K562 (cell line): ENCODE results near the gene PIP5K1B. TPM values are rescaled to one million over a fixed set of nuclear protein-coding genes. Genes with fewer than 3 reads are reported as not detected.

ENCODE experiments used
- BHLHE40 ChIP-seq: IDR thresholded peaks from 2 replicates; pipeline ENCODE4 v1.6.1; 2011; ENCODE audit warnings: low read length, improper control_type of control experiment
- BRD4 ChIP-seq: fragments of 200-600 bp; sonication (generic); IDR thresholded peaks from 2 replicates; pipeline ENCODE4 v1.6.1; 2017; ENCODE audit warnings: inconsistent platforms
- CBFA2T2 ChIP-seq: fragments of 450-650 bp; conservative IDR thresholded peaks from 2 replicates; pipeline ENCODE4 v1.6.1; 2017; ENCODE audit warnings: mild to moderate bottlenecking
- CBFA2T3 ChIP-seq: fragments of 450-650 bp; IDR thresholded peaks from 2 replicates; pipeline ENCODE4 v1.6.1; 2017
- CHD4 ChIP-seq: fragments of 200-600 bp; sonication (generic); IDR thresholded peaks from 3 replicates; pipeline ENCODE4 v1.6.1; 2012; ENCODE audit warnings: low read depth, mild to moderate bottlenecking, mixed read lengths, low read length, inconsistent platforms; ENCODE audit not compliant: insufficient read depth, insufficient replicate concordance, poor library complexity, severe bottlenecking
- CREB1 ChIP-seq, 2 experiments: sonication (generic) in 1 of 2; formaldehyde crosslinking in 1 of 2; IDR thresholded peaks; 2 replicates each; pipeline versions ENCODE4 v1.6.1 to v1.8.0; 2012 to 2022; ENCODE audit warnings: inconsistent platforms in 1 of 2, mild to moderate bottlenecking in 1 of 2, missing genetic modification reagents in 1 of 2, moderate library complexity in 1 of 2
- EZH2 ChIP-seq: IDR thresholded peaks from 2 replicates; pipeline ENCODE4 v1.6.1; 2012; ENCODE audit warnings: low read depth, mild to moderate bottlenecking, inconsistent platforms, low read length, borderline replicate concordance
- FIP1L1 ChIP-seq: fragments of 200-400 bp; formaldehyde crosslinking; IDR thresholded peaks from 2 replicates; pipeline ENCODE4 v1.6.1; 2018; ENCODE audit warnings: mild to moderate bottlenecking, low read depth, low read length; ENCODE audit not compliant: poor library complexity, severe bottlenecking
- MAFK ChIP-seq: IDR thresholded peaks from 2 replicates; pipeline ENCODE4 v1.6.1; 2011; ENCODE audit warnings: low read length, improper control_type of control experiment
- MYBL2 ChIP-seq, 2 experiments: fragments of 450-650 bp in 1 of 2; sonication (generic) in 1 of 2; formaldehyde crosslinking in 1 of 2; IDR thresholded peaks; 2 replicates each; pipeline versions ENCODE4 v1.6.1 to v1.8.1; 2017 to 2022; ENCODE audit warnings: borderline replicate concordance in 1 of 2, inconsistent platforms in 1 of 2, low read depth in 1 of 2, mild to moderate bottlenecking in 1 of 2, missing genetic modification reagents in 1 of 2, moderate library complexity in 1 of 2
- NR2F6 ChIP-seq: fragments of 450-650 bp; formaldehyde crosslinking; IDR thresholded peaks from 2 replicates; pipeline ENCODE4 v1.4.0; 2020; ENCODE audit warnings: mild to moderate bottlenecking
- NUFIP1 ChIP-seq: fragments of 450-650 bp; IDR thresholded peaks from 2 replicates; pipeline ENCODE4 v1.6.1; 2018; ENCODE audit not compliant: partially characterized antibody
- POLR3G ChIP-seq: IDR thresholded peaks from 2 replicates; pipeline ENCODE4 v1.6.1; 2011; ENCODE audit not compliant: insufficient read length, insufficient replicate concordance; ENCODE audit errors: extremely low read depth
- RBM17 ChIP-seq: fragments of 200-400 bp; formaldehyde crosslinking; IDR thresholded peaks from 2 replicates; pipeline ENCODE4 v1.6.1; 2017; ENCODE audit warnings: low read depth, mild to moderate bottlenecking, low read length, borderline replicate concordance
- SPI1 ChIP-seq: IDR thresholded peaks from 2 replicates; pipeline ENCODE4 v1.6.1; 2011; ENCODE audit warnings: low read depth, low read length, control low read depth, borderline replicate concordance
- TAF7 ChIP-seq: fragments of 450-650 bp; IDR thresholded peaks from 2 replicates; pipeline ENCODE4 v1.6.1; 2016; ENCODE audit warnings: missing genetic modification characterization, missing compliant biosample characterization
- TARDBP ChIP-seq: fragments of 450-650 bp; IDR thresholded peaks from 2 replicates; pipeline ENCODE4 v1.6.1; 2016
- TCF3 ChIP-seq: sonication (generic); formaldehyde crosslinking; IDR thresholded peaks from 2 replicates; pipeline ENCODE4 v1.4.0; 2020; ENCODE audit warnings: mild to moderate bottlenecking, missing genetic modification reagents
- XRCC4 ChIP-seq: IDR thresholded peaks from one replicate; pipeline ENCODE4 v1.6.1; 2011; ENCODE audit not compliant: insufficient read depth, insufficient read length; ENCODE audit errors: extremely low read depth
- ZBTB17 ChIP-seq: fragments of 450-650 bp; formaldehyde crosslinking; IDR thresholded peaks from 2 replicates; pipeline ENCODE4 v1.4.0; 2020; ENCODE audit warnings: mild to moderate bottlenecking
- ZNF239 ChIP-seq: fragments of 250-450 bp; sonication (Bioruptor Pico); IDR thresholded peaks from 2 replicates; pipeline ENCODE4 v1.4.0; 2020; ENCODE audit warnings: mild to moderate bottlenecking
- ZNF561 ChIP-seq: fragments of 450-650 bp; formaldehyde crosslinking; conservative IDR thresholded peaks from 2 replicates; pipeline ENCODE4 v1.4.0; 2020; ENCODE audit warnings: mild to moderate bottlenecking, moderate library complexity
- polyA plus RNA-seq, 8 experiments: library from polyadenylated mRNA; depleted of rRNA in 4 of 8; stranded (reverse) in 5 of 8; unstranded in 3 of 8; fragments of >200 nt; fragmentation: Nextera tagmentation in 2 of 8; fragmentation: Illumina TruSeq in 1 of 8; extraction: Ambion mirVana in 2 of 8; extraction: Trizol in 1 of 8; gene quantifications; 2 replicates each; pipeline versions ENCODE4 v1.2.1 to v1.2.3, GENCODE V29; 2011 to 2014; ENCODE audit warnings: inconsistent platforms in 1 of 8, missing spikeins in 1 of 8
- total RNA-seq, 7 experiments: library from RNA; depleted of rRNA in 6 of 7; stranded (reverse); fragments of >200 nt in 6 of 7; fragmentation: Illumina TruSeq in 2 of 7; extraction: Trizol in 2 of 7; gene quantifications; 2 replicates each; pipeline versions ENCODE4 v1.2.1 to v1.2.3, GENCODE V29; 2011 to 2021; ENCODE audit warnings: low replicate concordance in 1 of 7
- TF ChIP-seq, protein P1 (sequence below), 2 experiments: fragments of 450-650 bp; conservative IDR thresholded peaks; 2 replicates each; pipeline ENCODE4 v1.6.1; 2017; ENCODE audit warnings: mild to moderate bottlenecking in 2 of 2, moderate library complexity in 2 of 2
- TF ChIP-seq, protein P2 (sequence below): sonication (generic); formaldehyde crosslinking; IDR thresholded peaks from 2 replicates; pipeline ENCODE4 v1.8.1; 2023; ENCODE audit warnings: mild to moderate bottlenecking, missing genetic modification reagents

The PIP5K1B gene
- total and polyA plus RNA-seq, 9 of the 15 experiments (the other 6 are each of a cell fraction or from before 2014, with no cell fraction given): 3.1 to 12.9 (median 7.4) TPM

DNA sequence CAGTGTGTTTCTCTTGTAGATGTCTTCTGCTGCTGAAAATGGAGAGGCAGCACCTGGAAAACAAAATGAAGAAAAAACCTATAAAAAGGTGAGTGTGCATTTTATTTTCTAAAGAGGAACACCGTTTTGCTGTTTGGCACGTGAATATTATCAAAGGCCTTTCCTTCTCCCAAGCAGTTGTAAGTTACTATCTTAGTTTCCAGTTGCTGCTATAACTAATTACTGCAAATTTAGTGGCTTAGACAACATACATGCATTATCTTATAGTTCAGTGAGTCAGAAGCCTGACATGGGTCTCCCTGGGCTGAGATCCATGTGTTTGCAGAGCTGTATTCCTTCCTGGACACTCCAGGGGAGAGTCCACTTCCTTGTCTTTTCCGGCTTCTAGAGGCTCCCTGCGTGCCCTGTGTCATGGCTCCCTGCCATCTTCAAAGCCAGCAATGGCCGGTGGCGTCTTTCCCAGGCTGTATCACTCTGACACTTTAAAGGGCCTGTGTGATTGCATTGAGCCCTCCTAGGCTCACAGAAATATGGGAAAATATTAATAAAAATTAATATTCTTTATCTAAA, 117.6 kb downstream of the PIP5K1B start (continued):
- TF ChIP-seq CBFA2T2 (peak; percentile 28; the same call in 1 of the 2 replicates), RBM17 (no peak), NUFIP1 (no peak), MAFK (no peak), XRCC4 (no peak), ZBTB17 (no peak), FIP1L1 (no peak), TARDBP (no peak), TCF3 (CRISPR knock-in tag) (peak; percentile 71), EZH2 (no peak), CBFA2T3 (peak; percentile 56), CHD4 (no peak), MYBL2 (IDR thresholded peaks at IDR 0.05; ENCODE audit: low read depth) (no peak), MYBL2 (CRISPR knock-in tag; IDR thresholded peaks at IDR 0.05; ENCODE audit: borderline replicate concordance) (no peak), SPI1 (no peak), ZNF561 (CRISPR knock-in tag) (no peak), CREB1 (IDR thresholded peaks at IDR 0.05) (no peak), CREB1 (CRISPR knock-in tag; IDR thresholded peaks at IDR 0.05) (no peak), BHLHE40 (0 out of 2 replicates have a peak, but pooled peaks have one; percentile 33), TAF7 (tag) (no peak), POLR3G (no peak), ZNF239 (CRISPR knock-in tag) (no peak), BRD4 (no peak), NR2F6 (CRISPR knock-in tag) (no peak)
- TF ChIP-seq, protein P1, sequence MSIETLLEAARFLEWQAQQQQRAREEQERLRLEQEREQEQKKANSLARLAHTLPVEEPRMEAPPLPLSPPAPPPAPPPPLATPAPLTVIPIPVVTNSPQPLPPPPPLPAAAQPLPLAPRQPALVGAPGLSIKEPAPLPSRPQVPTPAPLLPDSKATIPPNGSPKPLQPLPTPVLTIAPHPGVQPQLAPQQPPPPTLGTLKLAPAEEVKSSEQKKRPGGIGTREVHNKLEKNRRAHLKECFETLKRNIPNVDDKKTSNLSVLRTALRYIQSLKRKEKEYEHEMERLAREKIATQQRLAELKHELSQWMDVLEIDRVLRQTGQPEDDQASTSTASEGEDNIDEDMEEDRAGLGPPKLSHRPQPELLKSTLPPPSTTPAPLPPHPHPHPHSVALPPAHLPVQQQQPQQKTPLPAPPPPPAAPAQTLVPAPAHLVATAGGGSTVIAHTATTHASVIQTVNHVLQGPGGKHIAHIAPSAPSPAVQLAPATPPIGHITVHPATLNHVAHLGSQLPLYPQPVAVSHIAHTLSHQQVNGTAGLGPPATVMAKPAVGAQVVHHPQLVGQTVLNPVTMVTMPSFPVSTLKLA (conservative IDR thresholded peaks at IDR 0.05): no peak
- TF ChIP-seq, protein P2, sequence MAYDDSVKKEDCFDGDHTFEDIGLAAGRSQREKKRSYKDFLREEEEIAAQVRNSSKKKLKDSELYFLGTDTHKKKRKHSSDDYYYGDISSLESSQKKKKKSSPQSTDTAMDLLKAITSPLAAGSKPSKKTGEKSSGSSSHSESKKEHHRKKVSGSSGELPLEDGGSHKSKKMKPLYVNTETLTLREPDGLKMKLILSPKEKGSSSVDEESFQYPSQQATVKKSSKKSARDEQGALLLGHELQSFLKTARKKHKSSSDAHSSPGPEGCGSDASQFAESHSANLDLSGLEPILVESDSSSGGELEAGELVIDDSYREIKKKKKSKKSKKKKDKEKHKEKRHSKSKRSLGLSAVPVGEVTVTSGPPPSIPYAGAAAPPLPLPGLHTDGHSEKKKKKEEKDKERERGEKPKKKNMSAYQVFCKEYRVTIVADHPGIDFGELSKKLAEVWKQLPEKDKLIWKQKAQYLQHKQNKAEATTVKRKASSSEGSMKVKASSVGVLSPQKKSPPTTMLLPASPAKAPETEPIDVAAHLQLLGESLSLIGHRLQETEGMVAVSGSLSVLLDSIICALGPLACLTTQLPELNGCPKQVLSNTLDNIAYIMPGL: no peak
